ENCODE results near the gene SNRNP35.
"Not testable (repeated sequence)": the region's sequence is repeated elsewhere in the genome, so short reads cannot be mapped to it uniquely, and the experiment has no call there.

The SNRNP35 gene

GRCh38 chr12:123457980-123458779 lies at the start of gene SNRNP35:
SNRNP35 (plus strand) TSS chr12:123458139; CDS start chr12:123465541, 7,402 bp downstream.
- Histone ChIP-seq H3K4me1 (ENCODE audit: control insufficient read depth in 2 of 2, insufficient read depth in 2 of 2, low read length in 2 of 2) (no peaks in the 10 kb centered on the region), H3K27ac (ENCODE audit: low read depth in 2 of 2, low read length in 2 of 2) (peak within 1 kb of the TSS; percentile 99), H3K4me3 (ENCODE audit: low read length in 2 of 2) (peak within 1 kb of the TSS; percentile 87 to 91), H3K27me3 (ENCODE audit: control insufficient read depth in 2 of 2, insufficient read depth in 2 of 2, low read length in 2 of 2) (no peaks in the 10 kb centered on the region), H3K9me3 (ENCODE audit: control insufficient read depth in 2 of 2, low read length in 2 of 2) (no peaks in the 10 kb centered on the region), H3K9ac (ENCODE audit: low read depth in 1 of 2, low read length in 2 of 2) (peak within 1 kb of the TSS; percentile 93 to 96), H3K36me3 (ENCODE audit: control insufficient read depth in 2 of 2, insufficient read depth in 2 of 2, low read length in 2 of 2) (no peaks in the 10 kb centered on the region)

GRCh38 chr12:123408619-123409018 lies 49.3 kb upstream of the SNRNP35 start:
- not testable (repeated sequence) for H3K27me3 ChIP-seq (ENCODE audit: control insufficient read depth in 2 of 2, insufficient read depth in 2 of 2, low read length in 2 of 2); H3K27ac ChIP-seq (ENCODE audit: low read depth in 2 of 2, low read length in 2 of 2); H3K9me3 ChIP-seq (ENCODE audit: control insufficient read depth in 2 of 2, low read length in 2 of 2); H3K4me3 ChIP-seq (ENCODE audit: low read length in 2 of 2); H3K4me1 ChIP-seq (ENCODE audit: control insufficient read depth in 2 of 2, insufficient read depth in 2 of 2, low read length in 2 of 2); H3K9ac ChIP-seq (ENCODE audit: low read depth in 1 of 2, low read length in 2 of 2)
- peaks cover 32% of the 10 kb centered on the region in 2 donors for H3K36me3 ChIP-seq (ENCODE audit: control insufficient read depth in 2 of 2, insufficient read depth in 2 of 2, low read length in 2 of 2)

GRCh38 chr12:123409284-123410040 lies 48.5 kb upstream of the SNRNP35 start:
- H3K27ac ChIP-seq (ENCODE audit: low read depth in 2 of 2, low read length in 2 of 2); H3K4me3 ChIP-seq (ENCODE audit: low read length in 2 of 2); H3K9me3 ChIP-seq (ENCODE audit: control insufficient read depth in 2 of 2, low read length in 2 of 2); H3K4me1 ChIP-seq (ENCODE audit: control insufficient read depth in 2 of 2, insufficient read depth in 2 of 2, low read length in 2 of 2); H3K9ac ChIP-seq (ENCODE audit: low read depth in 1 of 2, low read length in 2 of 2); H3K27me3 ChIP-seq (ENCODE audit: control insufficient read depth in 2 of 2, insufficient read depth in 2 of 2, low read length in 2 of 2): not testable (repeated sequence)
- H3K36me3 ChIP-seq (ENCODE audit: control insufficient read depth in 2 of 2, insufficient read depth in 2 of 2, low read length in 2 of 2), result peaks cover 24% of the 10 kb centered on the region in 2 donors

GRCh38 chr12:123410041-123410412 lies 47.9 kb upstream of the SNRNP35 start:
- no peaks in the 10 kb centered on the region for H3K27me3 ChIP-seq (ENCODE audit: control insufficient read depth in 2 of 2, insufficient read depth in 2 of 2, low read length in 2 of 2)
- H3K4me1 ChIP-seq (ENCODE audit: control insufficient read depth in 2 of 2, insufficient read depth in 2 of 2, low read length in 2 of 2), result no peaks in the 10 kb centered on the region
- H3K36me3 ChIP-seq (ENCODE audit: control insufficient read depth in 2 of 2, insufficient read depth in 2 of 2, low read length in 2 of 2), result peaks cover 18% of the 10 kb centered on the region in 2 donors
- H3K9ac ChIP-seq (ENCODE audit: low read depth in 1 of 2, low read length in 2 of 2), result no peak overlapping the region
- no peaks in the 10 kb centered on the region for H3K9me3 ChIP-seq (ENCODE audit: control insufficient read depth in 2 of 2, low read length in 2 of 2)
- H3K27ac ChIP-seq (ENCODE audit: low read depth in 2 of 2, low read length in 2 of 2), result no peak overlapping the region
- H3K4me3 ChIP-seq (ENCODE audit: low read length in 2 of 2), result no peak overlapping the region

GRCh38 chr12:123421314-123421713 lies 36.6 kb upstream of the SNRNP35 start:
- H3K36me3 ChIP-seq (ENCODE audit: control insufficient read depth in 2 of 2, insufficient read depth in 2 of 2, low read length in 2 of 2), result peaks cover 0 to 8% of the 10 kb centered on the region in 2 donors
- H3K9ac ChIP-seq (ENCODE audit: low read depth in 1 of 2, low read length in 2 of 2), result no peak overlapping the region
- H3K9me3 ChIP-seq (ENCODE audit: control insufficient read depth in 2 of 2, low read length in 2 of 2), result no peaks in the 10 kb centered on the region
- no peaks in the 10 kb centered on the region for H3K4me1 ChIP-seq (ENCODE audit: control insufficient read depth in 2 of 2, insufficient read depth in 2 of 2, low read length in 2 of 2)
- no peak overlapping the region for H3K27ac ChIP-seq (ENCODE audit: low read depth in 2 of 2, low read length in 2 of 2)
- H3K4me3 ChIP-seq (ENCODE audit: low read length in 2 of 2), result no peak overlapping the region
- no peaks in the 10 kb centered on the region for H3K27me3 ChIP-seq (ENCODE audit: control insufficient read depth in 2 of 2, insufficient read depth in 2 of 2, low read length in 2 of 2)

GRCh38 chr12:123427036-123427769 lies 30.7 kb upstream of the SNRNP35 start:
- Histone ChIP-seq H3K9ac (ENCODE audit: low read depth in 1 of 2, low read length in 2 of 2) (no peak overlapping the region), H3K27me3 (ENCODE audit: control insufficient read depth in 2 of 2, insufficient read depth in 2 of 2, low read length in 2 of 2) (no peaks in the 10 kb centered on the region), H3K27ac (ENCODE audit: low read depth in 2 of 2, low read length in 2 of 2) (no peak overlapping the region), H3K9me3 (ENCODE audit: control insufficient read depth in 2 of 2, low read length in 2 of 2) (no peaks in the 10 kb centered on the region), H3K36me3 (ENCODE audit: control insufficient read depth in 2 of 2, insufficient read depth in 2 of 2, low read length in 2 of 2) (peaks cover 0 to 8% of the 10 kb centered on the region in 2 donors), H3K4me3 (ENCODE audit: low read length in 2 of 2) (no peak overlapping the region), H3K4me1 (ENCODE audit: control insufficient read depth in 2 of 2, insufficient read depth in 2 of 2, low read length in 2 of 2) (no peaks in the 10 kb centered on the region)

GRCh38 chr12:123428591-123428990 lies 29.3 kb upstream of the SNRNP35 start:
- Histone ChIP-seq H3K4me1 (ENCODE audit: control insufficient read depth in 2 of 2, insufficient read depth in 2 of 2, low read length in 2 of 2) (no peaks in the 10 kb centered on the region), H3K27me3 (ENCODE audit: control insufficient read depth in 2 of 2, insufficient read depth in 2 of 2, low read length in 2 of 2) (no peaks in the 10 kb centered on the region), H3K36me3 (ENCODE audit: control insufficient read depth in 2 of 2, insufficient read depth in 2 of 2, low read length in 2 of 2) (peaks cover 0 to 2% of the 10 kb centered on the region in 2 donors)

GRCh38 chr12:123429101-123429500 lies 28.8 kb upstream of the SNRNP35 start:
- not testable (repeated sequence) for H3K9me3 ChIP-seq (ENCODE audit: control insufficient read depth in 2 of 2, low read length in 2 of 2); H3K27ac ChIP-seq (ENCODE audit: low read depth in 2 of 2, low read length in 2 of 2); H3K4me3 ChIP-seq (ENCODE audit: low read length in 2 of 2); H3K4me1 ChIP-seq (ENCODE audit: control insufficient read depth in 2 of 2, insufficient read depth in 2 of 2, low read length in 2 of 2); H3K27me3 ChIP-seq (ENCODE audit: control insufficient read depth in 2 of 2, insufficient read depth in 2 of 2, low read length in 2 of 2); H3K36me3 ChIP-seq (ENCODE audit: control insufficient read depth in 2 of 2, insufficient read depth in 2 of 2, low read length in 2 of 2); H3K9ac ChIP-seq (ENCODE audit: low read depth in 1 of 2, low read length in 2 of 2)

More at GRCh38 chr12:123428591-123428990, 29.3 kb upstream of the SNRNP35 start:
- Histone ChIP-seq H3K9ac (ENCODE audit: low read depth in 1 of 2, low read length in 2 of 2) (no peak overlapping the region), H3K4me3 (ENCODE audit: low read length in 2 of 2) (no peak overlapping the region), H3K9me3 (ENCODE audit: control insufficient read depth in 2 of 2, low read length in 2 of 2) (no peaks in the 10 kb centered on the region), H3K27ac (ENCODE audit: low read depth in 2 of 2, low read length in 2 of 2) (no peak overlapping the region)

- H3K27me3 ChIP-seq (ENCODE audit: control insufficient read depth in 2 of 2, insufficient read depth in 2 of 2, low read length in 2 of 2), result not testable (repeated sequence)
These were observed 25.8 kb upstream of the SNRNP35 start for GRCh38 chr12:123431951-123432817.

More at GRCh38 chr12:123431951-123432817, 25.8 kb upstream of the SNRNP35 start:
- not testable (repeated sequence) for H3K9me3 ChIP-seq (ENCODE audit: control insufficient read depth in 2 of 2, low read length in 2 of 2); H3K9ac ChIP-seq (ENCODE audit: low read depth in 1 of 2, low read length in 2 of 2); H3K36me3 ChIP-seq (ENCODE audit: control insufficient read depth in 2 of 2, insufficient read depth in 2 of 2, low read length in 2 of 2); H3K27ac ChIP-seq (ENCODE audit: low read depth in 2 of 2, low read length in 2 of 2); H3K4me1 ChIP-seq (ENCODE audit: control insufficient read depth in 2 of 2, insufficient read depth in 2 of 2, low read length in 2 of 2)
- peak overlapping the region in 1 of 2 donors; percentile 37 for H3K4me3 ChIP-seq (ENCODE audit: low read length in 2 of 2)

Measured in mucosa of rectum (tissue), 2 donors.